GM19351 (cell line): ENCODE measurements around the gene DMD.

ENCODE experiments used
- ATAC-seq: cut with Tn5 transposase; IDR thresholded peaks from one replicate; pipeline ENCODE4 v1.9.1; 2021; ENCODE audit warnings: mild to moderate bottlenecking, moderate library complexity; ENCODE audit not compliant: unreplicated experiment

The DMD gene

DNA sequence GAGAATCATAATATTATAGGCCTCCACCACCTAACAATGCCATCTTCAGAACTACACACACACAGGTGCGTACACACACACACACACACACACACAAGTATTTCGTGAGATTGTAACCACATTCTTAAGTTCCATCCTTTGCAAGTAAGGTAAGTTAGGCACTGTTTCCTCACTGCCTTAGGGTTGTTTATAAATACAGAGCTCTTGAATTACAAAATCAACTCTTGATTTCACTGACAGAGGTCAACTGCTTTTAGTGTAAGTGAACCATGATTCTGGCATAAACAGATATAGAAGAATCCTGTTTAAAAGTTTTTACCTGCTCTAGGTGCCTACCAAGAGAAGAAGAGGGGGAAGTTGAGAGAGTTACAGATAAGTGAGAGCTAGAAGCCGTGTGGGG, 166.1 kb downstream of the DMD start:
- ATAC-seq = no peak

GRCh38 chrX:33041141-33041540, 170.2 kb downstream of the DMD start:
- no peak for ATAC-seq

DNA sequence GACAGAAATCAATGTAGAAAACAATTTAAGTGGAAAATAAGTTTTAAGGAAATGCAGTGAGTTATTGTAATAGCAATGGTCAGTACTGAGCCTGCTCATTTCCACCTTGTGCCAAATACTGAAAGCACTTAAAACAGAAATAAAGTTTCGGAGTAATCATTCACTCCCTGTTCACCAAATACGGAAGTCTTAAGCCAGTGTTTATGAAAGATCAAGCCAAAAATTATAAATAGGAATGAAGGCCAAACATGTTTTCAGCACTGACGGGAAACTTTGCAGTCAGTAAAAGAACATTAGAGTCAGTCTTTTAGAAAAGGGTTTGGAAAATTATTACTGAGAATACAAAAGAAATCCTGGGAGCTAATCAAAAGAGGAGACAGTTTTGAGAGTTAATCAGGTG, 178.6 kb downstream of the DMD start:
- no peak for ATAC-seq

DNA sequence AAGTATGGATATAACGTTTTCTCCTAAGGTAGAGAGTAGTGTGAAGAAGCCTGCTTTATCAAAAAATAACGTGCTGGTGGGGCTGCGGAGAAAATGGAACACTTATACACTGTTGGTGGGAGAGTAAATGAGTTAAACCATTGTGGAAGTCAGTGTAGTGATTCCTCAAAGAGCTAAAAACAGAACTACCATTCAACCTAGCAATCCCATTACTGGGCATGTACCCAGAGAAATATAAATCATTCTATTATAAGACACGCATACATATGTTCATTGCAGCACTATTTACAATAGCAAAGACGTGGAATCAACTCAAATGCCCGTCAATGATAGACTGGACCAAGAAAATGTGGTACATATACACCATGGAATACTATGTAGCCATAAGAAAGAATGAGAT, 196.4 kb downstream of the DMD start:
- ATAC-seq = no peak

GRCh38 chrX:33014086-33014485, 197.3 kb downstream of the DMD start:
- ATAC-seq = no peak

DNA sequence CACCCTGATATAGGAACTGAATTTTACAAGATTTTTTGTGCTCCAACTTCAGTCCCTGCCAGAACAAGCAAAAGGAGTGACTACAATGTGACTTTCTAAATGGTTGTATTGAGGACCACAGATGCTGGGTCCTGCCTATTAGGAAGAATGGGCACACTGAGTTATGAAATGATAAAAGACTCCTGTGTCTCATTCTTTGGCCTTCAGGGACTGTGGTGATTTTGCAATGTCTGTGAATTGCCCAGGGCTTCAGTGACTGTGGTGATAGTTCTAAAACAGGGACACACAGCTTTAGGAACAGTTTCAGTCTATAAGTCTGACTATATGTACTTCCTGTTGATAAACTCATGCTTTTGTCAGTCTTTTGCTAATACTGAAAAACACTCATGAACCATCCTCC, 210.2 kb downstream of the DMD start:
- no peak for ATAC-seq

GRCh38 chrX:32998776-32999175, 212.6 kb downstream of the DMD start:
- ATAC-seq = no peak

GRCh38 chrX:32995427-32995826, 215.9 kb downstream of the DMD start:
- no peak for ATAC-seq

DNA sequence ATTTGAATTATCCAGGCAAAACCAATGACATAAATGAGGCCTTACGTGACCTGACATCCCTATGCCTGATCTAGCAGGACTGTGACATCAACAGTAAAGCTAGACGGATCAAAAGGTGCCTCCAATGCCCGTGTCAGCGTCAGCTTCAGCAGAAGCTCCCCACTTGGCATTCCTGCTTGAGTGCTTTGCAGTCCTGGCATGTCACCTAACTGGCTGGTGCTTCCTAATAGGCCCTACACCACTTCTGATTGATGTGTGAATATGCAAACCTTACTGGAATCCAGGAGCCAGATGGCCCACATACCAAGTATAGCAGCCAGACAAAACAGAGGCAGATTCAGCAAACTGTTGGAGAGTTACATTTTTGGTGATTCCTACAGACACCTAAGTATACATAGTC, 224.2 kb downstream of the DMD start:
- ATAC-seq = no peak

DNA sequence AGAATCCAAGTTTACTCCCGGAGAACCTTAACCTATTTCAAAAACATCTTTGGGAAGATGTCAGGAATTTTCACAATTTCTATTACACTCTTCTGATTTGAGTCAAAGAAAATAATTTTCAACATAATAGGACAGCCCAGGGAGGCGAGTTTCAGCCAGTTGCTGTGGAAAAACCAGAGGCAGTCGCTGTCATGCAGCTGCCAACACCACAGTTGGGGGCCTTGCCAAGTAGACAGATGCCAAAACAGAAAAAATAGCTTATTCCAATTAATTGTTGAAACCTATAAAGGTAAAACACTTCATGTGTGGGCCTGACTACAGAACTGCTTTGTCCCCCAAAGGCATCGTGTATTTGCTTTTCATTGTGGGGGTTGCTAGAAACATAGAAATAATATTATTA, 225.8 kb downstream of the DMD start:
- no peak for ATAC-seq

DNA sequence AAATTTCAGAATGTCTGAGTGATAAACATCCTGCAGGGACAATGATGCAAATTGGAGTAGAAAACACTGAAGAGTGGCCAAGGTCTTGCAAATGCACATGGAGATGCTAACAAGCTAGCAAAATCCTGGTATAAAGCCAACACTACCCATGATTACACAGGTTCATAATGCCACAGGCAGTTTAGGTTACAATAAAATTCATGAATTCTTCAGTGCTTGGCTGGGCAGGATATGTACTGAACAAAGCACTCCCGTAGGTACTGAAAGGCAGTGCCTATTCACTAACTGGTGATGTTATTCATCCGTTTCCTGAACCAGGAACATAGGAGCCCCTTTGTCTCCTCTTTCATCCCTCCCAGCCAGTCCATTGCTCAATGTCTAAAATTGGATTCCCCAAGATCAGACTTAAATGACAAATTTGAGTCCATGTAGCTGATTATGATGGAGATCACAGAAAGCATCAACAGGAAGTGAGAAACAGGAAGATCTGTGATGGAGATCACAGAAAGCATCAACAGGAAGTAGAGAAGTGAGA, 244.5 kb downstream of the DMD start:
- ATAC-seq = no peak

DNA sequence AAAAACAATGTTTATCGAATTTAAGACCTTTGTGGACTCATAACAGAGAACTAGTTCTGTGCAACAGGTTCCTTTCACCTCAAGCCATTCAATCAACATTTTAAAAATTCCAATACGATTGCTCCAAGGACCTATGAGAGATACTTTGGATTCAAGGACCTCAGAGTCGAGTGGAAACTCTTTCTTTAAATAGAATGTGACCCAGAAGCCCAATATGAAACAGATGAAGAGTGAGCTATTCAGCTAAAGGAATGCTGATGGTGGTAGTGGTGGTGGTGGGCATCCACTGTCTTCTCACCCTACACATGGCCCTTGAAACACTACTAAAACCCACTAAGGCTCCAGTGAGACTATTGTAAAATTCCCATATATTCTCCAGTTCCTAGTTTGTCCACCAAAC, 257.2 kb downstream of the DMD start:
- ATAC-seq = no peak

DNA sequence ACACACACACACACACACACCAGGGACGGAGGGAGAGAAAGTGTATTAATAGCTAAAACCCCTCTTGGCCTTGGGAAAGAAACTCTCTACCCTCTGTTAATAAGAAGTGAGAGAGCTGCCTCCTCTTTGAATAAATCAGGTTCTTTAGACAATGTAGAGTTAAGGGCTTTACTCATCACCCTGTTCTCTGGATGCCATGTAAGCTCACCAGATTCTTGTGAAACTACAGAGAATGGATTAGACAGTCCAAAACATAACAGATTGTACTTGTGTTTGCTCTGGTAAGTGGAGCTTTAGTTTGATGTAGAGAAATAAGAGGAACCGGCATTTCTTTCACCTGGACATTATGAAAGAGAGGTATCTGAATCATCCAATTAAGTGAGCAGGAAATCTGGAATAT, 263.2 kb downstream of the DMD start:
- ATAC-seq = no peak

GRCh38 chrX:32937043-32937442, 274.3 kb downstream of the DMD start:
- ATAC-seq = no peak

GRCh38 chrX:32933548-32933947, 277.8 kb downstream of the DMD start:
- no peak for ATAC-seq

GRCh38 chrX:32929040-32929439, 282.3 kb downstream of the DMD start:
- ATAC-seq = no peak

DNA sequence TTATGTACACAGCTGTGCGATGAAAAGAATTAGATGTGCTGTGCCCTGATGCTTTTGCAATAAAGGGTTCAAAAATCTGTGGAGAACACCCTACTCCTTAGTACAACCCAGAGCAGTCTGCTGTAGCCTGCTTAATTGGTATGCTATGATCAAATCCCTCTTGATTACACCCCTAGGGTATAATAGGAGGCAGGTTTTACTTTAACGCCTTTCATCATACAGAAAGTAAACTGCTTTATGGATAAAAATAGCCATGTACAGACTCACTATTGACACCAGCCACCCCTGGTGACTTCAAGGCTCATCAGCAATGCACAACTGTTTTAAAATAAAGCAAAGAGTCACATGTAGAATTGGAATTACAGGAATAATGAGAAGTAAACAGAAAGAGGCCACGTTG, 315.3 kb downstream of the DMD start:
- ATAC-seq = no peak

DNA sequence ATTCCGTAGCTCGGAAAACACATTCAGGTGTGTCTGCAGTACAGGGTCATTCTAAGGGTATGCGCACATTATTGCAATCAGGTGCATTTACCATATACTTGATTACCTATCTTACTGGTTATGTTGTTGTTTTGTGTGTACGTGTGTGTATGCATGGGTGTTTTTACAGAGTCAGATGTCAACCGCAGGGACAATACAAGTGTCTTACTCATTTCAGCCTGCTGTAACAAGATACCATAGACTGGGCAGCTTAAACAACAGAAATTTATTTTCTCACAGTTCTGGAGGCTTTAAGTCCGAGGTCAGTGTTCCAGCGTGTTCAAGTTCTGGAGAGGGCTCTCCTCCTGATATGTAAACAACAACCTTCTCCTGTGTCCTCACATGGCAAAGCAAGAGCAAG, 316.7 kb downstream of the DMD start:
- ATAC-seq = no peak

DNA sequence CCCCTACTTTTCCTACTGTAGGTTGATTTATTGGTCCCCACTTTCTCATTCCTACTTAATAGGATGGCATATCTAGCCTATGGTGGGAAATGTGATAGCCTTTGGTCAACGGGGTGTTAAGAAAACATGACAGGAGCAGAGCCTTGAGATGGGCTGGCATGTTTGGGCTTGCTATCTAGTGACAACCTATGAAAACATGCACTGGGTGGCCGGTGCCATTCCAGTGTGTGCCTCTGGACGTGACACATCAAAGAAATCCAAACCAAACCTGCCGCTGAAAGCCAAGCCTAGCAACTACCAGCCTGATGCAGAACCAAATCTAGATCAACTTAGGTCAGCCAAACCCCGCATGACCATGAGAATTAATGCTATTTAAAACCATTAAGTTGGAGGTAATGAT, 317.6 kb downstream of the DMD start:
- no peak for ATAC-seq

DNA sequence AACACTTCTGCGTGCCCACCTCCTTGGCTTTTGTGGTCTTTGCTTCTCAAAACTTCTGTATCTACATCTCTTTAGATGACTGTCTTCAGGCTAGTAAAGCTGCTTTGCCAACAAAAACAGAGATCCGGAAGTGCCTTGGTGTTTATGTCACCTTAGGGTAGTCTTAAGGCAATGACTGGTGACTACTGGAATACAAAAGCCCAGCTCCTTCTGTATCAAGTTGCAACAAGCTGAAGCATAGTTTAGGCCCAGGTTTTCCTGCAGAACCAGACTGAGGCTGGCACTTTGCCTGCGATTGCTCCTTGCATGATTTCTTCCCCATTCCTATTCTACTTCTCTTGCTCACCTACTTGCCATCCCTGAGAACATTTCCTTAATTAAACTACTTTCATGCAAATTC, 333.8 kb downstream of the DMD start:
- no peak for ATAC-seq

DNA sequence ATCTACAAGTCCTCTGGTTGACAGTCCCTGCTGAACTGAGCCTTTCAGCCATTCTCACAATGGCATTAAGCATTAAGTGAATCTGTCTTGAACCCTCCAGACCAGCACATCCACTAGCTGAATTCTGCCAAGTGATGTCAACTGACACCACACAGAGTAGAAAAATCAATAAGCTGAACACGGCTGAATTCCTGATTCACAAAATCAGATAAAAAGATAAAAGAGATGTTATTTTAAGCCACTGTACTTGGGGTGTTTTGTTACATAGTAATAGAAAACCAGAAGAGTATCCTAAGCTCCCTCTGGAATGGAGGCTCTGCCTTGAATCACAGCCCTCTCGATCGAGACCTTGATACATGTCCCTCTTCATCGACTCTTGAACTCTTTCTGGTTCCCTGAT, 336.5 kb downstream of the DMD start:
- no peak for ATAC-seq

DNA sequence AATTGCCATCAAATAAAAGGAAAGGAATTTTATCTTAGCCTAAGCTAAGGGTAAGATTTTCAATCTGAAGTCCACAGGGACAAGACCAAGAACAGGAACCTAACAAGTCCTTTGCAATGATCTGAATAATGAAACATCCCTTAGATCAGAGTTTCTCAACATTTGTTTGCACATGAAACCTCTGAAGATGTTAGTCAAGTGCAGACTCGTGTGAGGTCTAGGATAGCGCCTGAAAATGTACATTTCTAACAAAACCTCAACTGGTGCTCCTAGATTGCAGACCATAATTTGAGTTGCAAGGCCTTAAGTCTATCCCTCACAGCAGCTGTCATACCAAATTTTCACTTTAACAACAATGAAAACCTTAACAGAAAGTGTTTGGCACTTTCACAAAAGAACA, 337.6 kb downstream of the DMD start:
- no peak for ATAC-seq

- no peak for ATAC-seq
These were observed 339.7 kb downstream of the DMD start for GRCh38 chrX:32871636-32872035.

- no peak for ATAC-seq
These were observed 342.8 kb downstream of the DMD start for GRCh38 chrX:32868524-32868895.
